HepG2 (cell line): ENCODE measurements around the gene KATNB1. TPM values are rescaled to one million over a fixed set of nuclear protein-coding genes. Genes with fewer than 3 reads are reported as not detected.
A peak's percentile ranks its signal among the peaks of the same experiment; 100 is the strongest.

Source experiments
- AGO1 ChIP-seq: fragments of 200-400 bp; formaldehyde crosslinking; IDR thresholded peaks from 2 replicates; pipeline ENCODE4 v1.6.1; 2017; ENCODE audit warnings: mild to moderate bottlenecking, low read depth, low read length, moderate library complexity; ENCODE audit not compliant: poor library complexity, severe bottlenecking
- HNF1B ChIP-seq: sonication (generic); formaldehyde crosslinking; IDR thresholded peaks from 2 replicates; pipeline ENCODE4 v1.5.1; 2020; ENCODE audit warnings: mild to moderate bottlenecking, moderate library complexity, missing genetic modification reagents
- JUNB ChIP-seq: sonication (generic); formaldehyde crosslinking; IDR thresholded peaks from 2 replicates; pipeline ENCODE4 v1.8.0; 2022; ENCODE audit warnings: missing genetic modification reagents, mild to moderate bottlenecking, borderline replicate concordance
- MNT ChIP-seq: fragments of 450-650 bp; IDR thresholded peaks from 2 replicates; pipeline ENCODE4 v1.6.1; 2016
- PHF8 ChIP-seq: sonication (generic); formaldehyde crosslinking; IDR thresholded peaks from 2 replicates; pipeline ENCODE4 v1.5.0; 2020; ENCODE audit warnings: missing genetic modification reagents
- SOX5 ChIP-seq: IDR thresholded peaks from 2 replicates; pipeline ENCODE4 v1.6.1; 2016; ENCODE audit warnings: borderline replicate concordance
- ZC3H13 ChIP-seq: sonication (generic); formaldehyde crosslinking; IDR thresholded peaks from 2 replicates; pipeline ENCODE4 v1.8.1; 2023; ENCODE audit warnings: mild to moderate bottlenecking, missing genetic modification reagents, moderate library complexity
- ZNF770 ChIP-seq: sonication (generic); formaldehyde crosslinking; IDR thresholded peaks from 2 replicates; pipeline ENCODE4 v1.5.0; 2020; ENCODE audit warnings: mild to moderate bottlenecking, missing genetic modification reagents
- polyA plus RNA-seq, 8 experiments: library from polyadenylated mRNA; depleted of rRNA in 3 of 8; stranded (reverse) in 7 of 8; unstranded in 1 of 8; fragments of >200 nt; fragmentation: Illumina TruSeq in 4 of 8; extraction: Trizol in 4 of 8; gene quantifications; 2 replicates each; pipeline versions ENCODE4 v1.2.1 to v1.2.3, GENCODE V29; 2011 to 2016; ENCODE audit warnings: low read depth in 4 of 8, missing spikeins in 1 of 8, mixed read lengths in 1 of 8; ENCODE audit not compliant: insufficient read depth in 1 of 8
- total RNA-seq, 5 experiments: library from RNA; depleted of rRNA; stranded (reverse); fragments of >200 nt; fragmentation: Illumina TruSeq; extraction: Trizol; gene quantifications; 2 replicates each; pipeline ENCODE4 v1.2.3, GENCODE V29; 2016; ENCODE audit warnings: low read depth in 1 of 5

KATNB1 gene
- total and polyA plus RNA-seq, 2 of the 13 experiments (the other 11 are each of a cell fraction or from before 2014, with no cell fraction given), result 31.5 to 43.5 TPM

GRCh38 chr16:57704905-57705852 is 30.4 kb upstream of the KATNB1 start (continued):
- 0 out of 2 replicates have a peak, but pooled peaks have one; percentile 11 for TF ChIP-seq MNT
- TF ChIP-seq PHF8 (CRISPR knock-in tag), result no peak
- no peak for TF ChIP-seq ZC3H13 (CRISPR knock-in tag)
- no peak for TF ChIP-seq AGO1
- TF ChIP-seq HNF1B (CRISPR knock-in tag), result no peak
- TF ChIP-seq ZNF770 (CRISPR knock-in tag), result no peak
- TF ChIP-seq SOX5, result no peak
- no peak for TF ChIP-seq JUNB
